CD8-positive, alpha-beta memory T cell (primary cell): ENCODE data around the gene CDK14. TPM values are rescaled to one million over a fixed set of nuclear protein-coding genes. Genes with fewer than 3 reads are reported as not detected.
"Not testable (repeated sequence)": the region's sequence is repeated elsewhere in the genome, so short reads cannot be mapped to it uniquely, and the experiment has no call there.

Experiments used
- CTCF ChIA-PET: fragments of 350-600 bp; sonication (Branson Sonifier 250); formaldehyde crosslinking; loops from one replicate; lab custom pipeline; 2021; ENCODE audit warnings: antibody characterized with exemption; lab: Charles Lee
- POLR2A ChIA-PET: fragments of 350-600 bp; sonication (Branson Sonifier 250); formaldehyde crosslinking; loops from one replicate; lab custom pipeline; 2021; ENCODE audit warnings: antibody characterized with exemption; lab: Charles Lee
- DNase-seq, 5 donors: peaks; one replicate each; pipeline versions ENCODE4 v3.0.0 to v3.0.0-alpha.2; 2020 to 2022; ENCODE audit warnings: mixed read lengths in 1 of 5
- H3K27ac ChIP-seq: one replicate; pipeline ENCODE4 v1.7.0; 2013; ENCODE audit warnings: low read depth, mild to moderate bottlenecking, low read length, moderate library complexity
- H3K27me3 ChIP-seq: 2 replicates; pipeline ENCODE4 v1.7.0; 2013; ENCODE audit warnings: low read length, mild to moderate bottlenecking; ENCODE audit not compliant: insufficient read depth, poor library complexity, severe bottlenecking
- H3K36me3 ChIP-seq: 2 replicates; pipeline ENCODE4 v1.7.0; 2013; ENCODE audit warnings: mild to moderate bottlenecking, low read length, moderate library complexity; ENCODE audit not compliant: insufficient read depth
- H3K4me1 ChIP-seq: 2 replicates; pipeline ENCODE4 v1.7.0; 2013; ENCODE audit warnings: mild to moderate bottlenecking, low read length, moderate library complexity; ENCODE audit not compliant: insufficient read depth
- H3K4me3 ChIP-seq: 2 replicates; pipeline ENCODE4 v1.7.0; 2013; ENCODE audit warnings: mild to moderate bottlenecking, low read length
- H3K9me3 ChIP-seq: 2 replicates; pipeline ENCODE4 v1.7.0; 2013; ENCODE audit warnings: mild to moderate bottlenecking, low read length
- H3K27ac Mint-ChIP-seq, 8 donors: one replicate each; pipeline ENCODE4 v1.8.0; 2020 to 2021; ENCODE audit warnings: mixed read lengths in 8 of 8, mild to moderate bottlenecking in 6 of 8, inconsistent platforms in 3 of 8, moderate library complexity in 3 of 8
- H3K27me3 Mint-ChIP-seq, 2 donors: one replicate each; pipeline ENCODE4 v1.8.0; 2020 to 2021; ENCODE audit warnings: mixed read lengths in 2 of 2, mild to moderate bottlenecking in 1 of 2, moderate library complexity in 1 of 2
- H3K36me3 Mint-ChIP-seq, 3 donors: one replicate each; pipeline ENCODE4 v1.8.0; 2020 to 2021; ENCODE audit warnings: mixed read lengths in 3 of 3, inconsistent platforms in 1 of 3, mild to moderate bottlenecking in 1 of 3
- H3K4me1 Mint-ChIP-seq, 3 donors: one replicate each; pipeline ENCODE4 v1.8.0; 2020 to 2021; ENCODE audit warnings: mixed read lengths in 3 of 3, inconsistent platforms in 1 of 3, mild to moderate bottlenecking in 1 of 3
- H3K4me3 Mint-ChIP-seq, 7 donors: one replicate each; pipeline ENCODE4 v1.8.0; 2020 to 2021; ENCODE audit warnings: mixed read lengths in 7 of 7, mild to moderate bottlenecking in 6 of 7, moderate library complexity in 4 of 7, inconsistent platforms in 2 of 7
- H3K9me3 Mint-ChIP-seq, 5 donors: one replicate each; pipeline ENCODE4 v1.8.0; 2020 to 2022; ENCODE audit warnings: mixed read lengths in 5 of 5, mild to moderate bottlenecking in 3 of 5, moderate library complexity in 2 of 5, inconsistent platforms in 1 of 5
- polyA plus RNA-seq: library from polyadenylated mRNA; unstranded; fragments of 300-500 nt; fragmentation: Illumina TruSeq; gene quantifications from one replicate; pipeline ENCODE4 v1.2.3, GENCODE V29; 2021
- total RNA-seq, 2 experiments: library from RNA; stranded (reverse); gene quantifications; one replicate each; pipeline ENCODE4 v1.2.3, GENCODE V29; 2021

Gene CDK14
- total and polyA plus RNA-seq, 3 experiments from 2014 or later, result 0.05 to 0.20 TPM; not detected in 1

GRCh38 chr7:90777886-90778285 is 181.8 kb downstream of the CDK14 start:
- no peaks in the 10 kb centered on the region for H3K27me3 Mint-ChIP-seq
- no peaks in the 10 kb centered on the region for H3K4me1 Mint-ChIP-seq
- H3K4me3 Mint-ChIP-seq, result no peak overlapping the region
- Histone ChIP-seq H3K36me3 (no peaks in the 10 kb centered on the region), H3K9me3 (no peaks in the 10 kb centered on the region), H3K4me1 (no peaks in the 10 kb centered on the region), H3K4me3 (no peak overlapping the region), H3K27ac (no peak overlapping the region), H3K27me3 (no peaks in the 10 kb centered on the region)
- no peaks in the 10 kb centered on the region for H3K36me3 Mint-ChIP-seq
- POLR2A ChIA-PET, result no interaction called here
- no peak for DNase-seq
- H3K27ac Mint-ChIP-seq, result no peak overlapping the region
- CTCF ChIA-PET, result no interaction called here
- H3K9me3 Mint-ChIP-seq, result peaks cover 3 to 5% (median 4%) of the 10 kb centered on the region in 5 donors

GRCh38 chr7:90788052-90788451 is 191.9 kb downstream of the CDK14 start:
- H3K4me1 ChIP-seq, result no peaks in the 10 kb centered on the region
- no peaks in the 10 kb centered on the region for H3K27me3 ChIP-seq
- H3K27ac ChIP-seq, result no peak overlapping the region
- no peaks in the 10 kb centered on the region for H3K9me3 ChIP-seq
- CTCF ChIA-PET, result no interaction called here
- no peaks in the 10 kb centered on the region for H3K27me3 Mint-ChIP-seq
- no peaks in the 10 kb centered on the region for H3K4me1 Mint-ChIP-seq
- no peaks in the 10 kb centered on the region for H3K36me3 ChIP-seq
- DNase-seq, result no peak
- H3K36me3 Mint-ChIP-seq, result no peaks in the 10 kb centered on the region
- no peak overlapping the region for H3K4me3 Mint-ChIP-seq
- no peak overlapping the region for H3K27ac Mint-ChIP-seq
- peaks cover 2 to 13% (median 8%) of the 10 kb centered on the region in 5 donors for H3K9me3 Mint-ChIP-seq
- no peak overlapping the region for H3K4me3 ChIP-seq
- POLR2A ChIA-PET, result no interaction called here

- no peak overlapping the region for H3K4me3 ChIP-seq
- H3K27me3 Mint-ChIP-seq, result no peaks in the 10 kb centered on the region
- H3K9me3 Mint-ChIP-seq, result peaks cover 2 to 26% (median 15%) of the 10 kb centered on the region in 5 donors
- H3K36me3 Mint-ChIP-seq, result no peaks in the 10 kb centered on the region
- H3K27me3 ChIP-seq, result no peaks in the 10 kb centered on the region
- ChIA-PET POLR2A (no interaction called here), CTCF (no interaction called here)
- H3K4me3 Mint-ChIP-seq, result no peak overlapping the region
- no peaks in the 10 kb centered on the region for H3K9me3 ChIP-seq
- no peaks in the 10 kb centered on the region for H3K4me1 ChIP-seq
- no peak for DNase-seq
- H3K36me3 ChIP-seq, result no peaks in the 10 kb centered on the region
- H3K4me1 Mint-ChIP-seq, result no peaks in the 10 kb centered on the region
- H3K27ac ChIP-seq, result no peak overlapping the region
- H3K27ac Mint-ChIP-seq, result no peak overlapping the region
These were observed 193.7 kb downstream of the CDK14 start for GRCh38 chr7:90789736-90790306.

GRCh38 chr7:90791596-90791995 is 195.5 kb downstream of the CDK14 start:
- no peaks in the 10 kb centered on the region for H3K27me3 ChIP-seq
- no peaks in the 10 kb centered on the region for H3K36me3 ChIP-seq
- ChIA-PET CTCF (no interaction called here), POLR2A (no interaction called here)
- Mint-ChIP-seq H3K4me1 (no peaks in the 10 kb centered on the region), H3K27me3 (no peaks in the 10 kb centered on the region), H3K4me3 (no peak overlapping the region), H3K27ac (no peak overlapping the region), H3K9me3 (peaks cover 7 to 31% (median 25%) of the 10 kb centered on the region in 5 donors), H3K36me3 (no peaks in the 10 kb centered on the region)
- H3K27ac ChIP-seq, result no peak overlapping the region
- H3K9me3 ChIP-seq, result no peaks in the 10 kb centered on the region
- no peak for DNase-seq
- H3K4me1 ChIP-seq, result no peaks in the 10 kb centered on the region
- H3K4me3 ChIP-seq, result no peak overlapping the region

GRCh38 chr7:90792301-90792700 is 196.2 kb downstream of the CDK14 start:
- Histone ChIP-seq H3K27ac (no peak overlapping the region), H3K27me3 (no peaks in the 10 kb centered on the region), H3K9me3 (no peaks in the 10 kb centered on the region), H3K4me3 (no peak overlapping the region), H3K36me3 (no peaks in the 10 kb centered on the region), H3K4me1 (no peaks in the 10 kb centered on the region)
- DNase-seq, result no peak
- Mint-ChIP-seq H3K27ac (no peak overlapping the region), H3K4me3 (no peak overlapping the region), H3K27me3 (no peaks in the 10 kb centered on the region), H3K36me3 (no peaks in the 10 kb centered on the region), H3K9me3 (peaks cover 9 to 31% (median 25%) of the 10 kb centered on the region in 5 donors), H3K4me1 (no peaks in the 10 kb centered on the region)
- CTCF ChIA-PET, result no interaction called here
- POLR2A ChIA-PET, result no interaction called here

GRCh38 chr7:90794234-90794633 is 198.1 kb downstream of the CDK14 start:
- H3K36me3 ChIP-seq, CTCF ChIA-PET, H3K27me3 ChIP-seq, DNase-seq, H3K27me3 Mint-ChIP-seq, H3K27ac Mint-ChIP-seq, H3K4me3 ChIP-seq, H3K36me3 Mint-ChIP-seq, H3K4me1 Mint-ChIP-seq, H3K4me1 ChIP-seq, H3K27ac ChIP-seq, POLR2A ChIA-PET, H3K9me3 ChIP-seq, H3K4me3 Mint-ChIP-seq: not testable (repeated sequence)
- H3K9me3 Mint-ChIP-seq, result peaks cover 10 to 39% (median 30%) of the 10 kb centered on the region in 5 donors

GRCh38 chr7:90797596-90797995 is 201.5 kb downstream of the CDK14 start:
- H3K27ac ChIP-seq, result no peak overlapping the region
- H3K4me1 ChIP-seq, result no peaks in the 10 kb centered on the region
- ChIA-PET POLR2A (no interaction called here), CTCF (no interaction called here)
- no peak overlapping the region for H3K27ac Mint-ChIP-seq
- no peak overlapping the region for H3K4me3 Mint-ChIP-seq
- no peaks in the 10 kb centered on the region for H3K27me3 ChIP-seq
- no peaks in the 10 kb centered on the region for H3K9me3 ChIP-seq
- H3K27me3 Mint-ChIP-seq, result no peaks in the 10 kb centered on the region
- no peaks in the 10 kb centered on the region for H3K4me1 Mint-ChIP-seq
- H3K36me3 ChIP-seq, result no peaks in the 10 kb centered on the region
- H3K9me3 Mint-ChIP-seq, result peaks cover 10 to 34% (median 30%) of the 10 kb centered on the region in 5 donors
- H3K36me3 Mint-ChIP-seq, result no peaks in the 10 kb centered on the region
- no peak for DNase-seq
- H3K4me3 ChIP-seq, result no peak overlapping the region

- no peaks in the 10 kb centered on the region for H3K27me3 ChIP-seq
- no peak for DNase-seq
- no peaks in the 10 kb centered on the region for H3K9me3 ChIP-seq
- Mint-ChIP-seq H3K9me3 (peaks cover 0 to 24% (median 16%) of the 10 kb centered on the region in 5 donors), H3K4me3 (no peak overlapping the region), H3K4me1 (no peaks in the 10 kb centered on the region), H3K27ac (no peak overlapping the region), H3K36me3 (no peaks in the 10 kb centered on the region), H3K27me3 (peaks cover 0 to 1% of the 10 kb centered on the region in 2 donors)
- no peak overlapping the region for H3K27ac ChIP-seq
- ChIA-PET CTCF (no interaction called here), POLR2A (no interaction called here)
- H3K4me3 ChIP-seq, result no peak overlapping the region
- no peaks in the 10 kb centered on the region for H3K4me1 ChIP-seq
- H3K36me3 ChIP-seq, result no peaks in the 10 kb centered on the region
These were observed 208.2 kb downstream of the CDK14 start for GRCh38 chr7:90804370-90804769.
